IMR-90 (cell line): ENCODE measurements around the gene PPHLN1. TPM values are rescaled to one million over a fixed set of nuclear protein-coding genes. Genes with fewer than 3 reads are reported as not detected.

Experiments
- ATAC-seq: fragments of 200-7000 bp; cut with Tn5 transposase; 2 replicates; pipeline ENCODE4 v1.9.1; 2020; ENCODE audit warnings: low read depth, mild to moderate bottlenecking, moderate library complexity
- BruUV-seq: library from RNA; stranded (reverse); fragments of 400-500 nt; replicated peaks from 2 replicates; lab custom pipeline; 2021; lab: Mats Ljungman, UMichigan
- CTCF ChIA-PET: fragments of 300-600 bp; formaldehyde crosslinking; extraction: SDS; loops from one replicate; lab custom pipeline; 2021; ENCODE audit warnings: antibody characterized with exemption; lab: Yijun Ruan, JAX
- POLR2A ChIA-PET: fragments of 300-600 bp; sonication (Branson Sonifier 250); formaldehyde crosslinking; loops from one replicate; lab custom pipeline; 2022; ENCODE audit warnings: antibody characterized with exemption; ENCODE audit not compliant: unreplicated experiment; lab: Charles Lee
- DNase-seq: peaks from one replicate; pipeline ENCODE4 v3.0.0; 2013
- H2AFZ ChIP-seq: replicated peaks from 2 replicates; pipeline ENCODE3; 2013; ENCODE audit warnings: low read length, mild to moderate bottlenecking; ENCODE audit not compliant: poor library complexity
- H2AK5ac ChIP-seq: 2 replicates; pipeline ENCODE4 v1.6.1; 2013; ENCODE audit warnings: low read depth, low read length, inconsistent platforms
- H2AK9ac ChIP-seq: replicated peaks from 2 replicates; pipeline ENCODE3; 2013; ENCODE audit warnings: mild to moderate bottlenecking, low read depth, low read length, moderate library complexity; ENCODE audit not compliant: poor library complexity
- H2BK120ac ChIP-seq: 2 replicates; pipeline ENCODE4 v1.6.1; 2013; ENCODE audit warnings: low read depth, low read length, inconsistent platforms
- H2BK15ac ChIP-seq: 3 replicates; pipeline ENCODE4 v1.6.1; 2013; ENCODE audit warnings: low read depth, low read length, inconsistent platforms
- H2BK20ac ChIP-seq: 2 replicates; pipeline ENCODE4 v1.6.1; 2013; ENCODE audit warnings: low read depth, mild to moderate bottlenecking, inconsistent platforms, low read length, moderate library complexity
- H2BK5ac ChIP-seq: 2 replicates; pipeline ENCODE4 v1.6.1; 2013; ENCODE audit warnings: mild to moderate bottlenecking, low read depth, low read length, inconsistent platforms; ENCODE audit not compliant: poor library complexity, severe bottlenecking
- H3K14ac ChIP-seq: replicated peaks from 2 replicates; pipeline ENCODE4 v1.6.1; 2013; ENCODE audit warnings: low read depth, low read length, inconsistent platforms
- H3K18ac ChIP-seq: 2 replicates; pipeline ENCODE4 v1.6.1; 2013; ENCODE audit warnings: low read depth, low read length, control low read depth
- H3K23ac ChIP-seq: 2 replicates; pipeline ENCODE4 v1.6.1; 2013; ENCODE audit warnings: low read depth, low read length, inconsistent platforms
- H3K27ac ChIP-seq: 2 replicates; pipeline ENCODE4 v1.5.1; 2013; ENCODE audit warnings: mild to moderate bottlenecking, control low read depth, low read length; ENCODE audit not compliant: insufficient read depth
- H3K27me3 ChIP-seq: 2 replicates; pipeline ENCODE4 v1.6.1; 2013; ENCODE audit warnings: low read length; ENCODE audit not compliant: control insufficient read depth, insufficient read depth
- H3K36me3 ChIP-seq: 2 replicates; pipeline ENCODE4 v1.6.1; 2013; ENCODE audit warnings: low read length, mixed read lengths; ENCODE audit not compliant: control insufficient read depth, insufficient read depth
- H3K4ac ChIP-seq: 2 replicates; pipeline ENCODE4 v1.6.1; 2013; ENCODE audit warnings: low read depth, low read length, inconsistent platforms
- H3K4me1 ChIP-seq: 2 replicates; pipeline ENCODE4 v1.6.1; 2013; ENCODE audit warnings: low read length, mixed read lengths; ENCODE audit not compliant: control insufficient read depth, insufficient read depth
- H3K4me2 ChIP-seq: 2 replicates; pipeline ENCODE4 v1.6.1; 2013; ENCODE audit warnings: low read depth, mild to moderate bottlenecking, control low read depth, low read length, moderate library complexity
- H3K4me3 ChIP-seq: 2 replicates; pipeline ENCODE4 v1.5.1; 2013; ENCODE audit warnings: low read depth, mild to moderate bottlenecking, control low read depth, low read length, moderate library complexity; ENCODE audit not compliant: insufficient read depth
- H3K56ac ChIP-seq: 2 replicates; pipeline ENCODE4 v1.6.1; 2013; ENCODE audit warnings: low read length, inconsistent platforms; ENCODE audit not compliant: insufficient read depth; ENCODE audit errors: extremely low read depth
- H3K79me1 ChIP-seq, 2 experiments: 2 replicates each; pipeline ENCODE4 v1.6.1; 2013; ENCODE audit warnings: low read length in 2 of 2, inconsistent platforms in 1 of 2, low read depth in 1 of 2
- H3K9ac ChIP-seq: 2 replicates; pipeline ENCODE4 v1.6.1; 2013; ENCODE audit warnings: low read depth, low read length, control low read depth
- H3K9me1 ChIP-seq: 2 replicates; pipeline ENCODE4 v1.6.1; 2013; ENCODE audit warnings: low read length, inconsistent platforms; ENCODE audit not compliant: insufficient read depth
- H3K9me3 ChIP-seq: 2 replicates; pipeline ENCODE4 v1.6.1; 2013; ENCODE audit warnings: low read length; ENCODE audit not compliant: control insufficient read depth, insufficient read depth
- H4K20me1 ChIP-seq: 2 replicates; pipeline ENCODE4 v1.6.1; 2013; ENCODE audit warnings: low read length, inconsistent platforms; ENCODE audit not compliant: insufficient read depth
- H4K5ac ChIP-seq: 2 replicates; pipeline ENCODE4 v1.6.1; 2013; ENCODE audit warnings: mild to moderate bottlenecking, low read depth, low read length, control low read depth
- H4K8ac ChIP-seq, 2 experiments: 2 replicates each; pipeline ENCODE4 v1.6.1; 2013; ENCODE audit warnings: low read depth in 2 of 2, low read length in 2 of 2, control low read depth in 1 of 2, inconsistent platforms in 1 of 2
- H4K91ac ChIP-seq: 2 replicates; pipeline ENCODE4 v1.6.1; 2013; ENCODE audit warnings: low read depth, low read length, inconsistent platforms; ENCODE audit not compliant: insufficient read depth
- BHLHE40 ChIP-seq: fragments of 150-350 bp; IDR thresholded peaks from 2 replicates; pipeline ENCODE4 v1.6.1; 2016; ENCODE audit warnings: mild to moderate bottlenecking, low read depth, low read length
- CEBPB ChIP-seq: IDR thresholded peaks from 2 replicates; pipeline ENCODE4 v1.6.1; 2012; ENCODE audit warnings: low read depth, low read length, improper control_type of control experiment
- CHD1 ChIP-seq: IDR thresholded peaks from 2 replicates; pipeline ENCODE4 v1.6.1; 2012; ENCODE audit warnings: low read depth, low read length, improper control_type of control experiment
- FOS ChIP-seq: fragments of 150-350 bp; IDR thresholded peaks from 2 replicates; pipeline ENCODE4 v1.6.1; 2016; ENCODE audit warnings: low read depth, low read length
- MAFK ChIP-seq: IDR thresholded peaks from 2 replicates; pipeline ENCODE4 v1.6.1; 2012; ENCODE audit warnings: low read depth, low read length, improper control_type of control experiment
- MAZ ChIP-seq: IDR thresholded peaks from 2 replicates; pipeline ENCODE4 v1.6.1; 2012; ENCODE audit warnings: low read depth, mild to moderate bottlenecking, low read length, improper control_type of control experiment, moderate library complexity, borderline replicate concordance
- MXI1 ChIP-seq: IDR thresholded peaks from 2 replicates; pipeline ENCODE4 v1.6.1; 2012; ENCODE audit warnings: low read depth, mild to moderate bottlenecking, low read length, moderate library complexity, borderline replicate concordance
- NFE2L2 ChIP-seq: fragments of 150-350 bp; IDR thresholded peaks from 2 replicates; pipeline ENCODE4 v1.6.1; 2016; ENCODE audit warnings: low read depth, mild to moderate bottlenecking, low read length
- POLR2A ChIP-seq: IDR thresholded peaks from 2 replicates; pipeline ENCODE4 v1.6.1; 2012; ENCODE audit warnings: mild to moderate bottlenecking, low read depth, low read length
- RAD21 ChIP-seq: IDR thresholded peaks from 2 replicates; pipeline ENCODE4 v1.6.1; 2012; ENCODE audit warnings: low read length, improper control_type of control experiment
- RCOR1 ChIP-seq: IDR thresholded peaks from 2 replicates; pipeline ENCODE4 v1.6.1; 2012; ENCODE audit warnings: mild to moderate bottlenecking, low read length, improper control_type of control experiment; ENCODE audit not compliant: insufficient replicate concordance
- RFX5 ChIP-seq: IDR thresholded peaks from 2 replicates; pipeline ENCODE4 v1.8.0; 2012; ENCODE audit warnings: low read depth, mild to moderate bottlenecking, low read length, moderate library complexity
- SMC3 ChIP-seq: fragments of 150-350 bp; IDR thresholded peaks from 2 replicates; pipeline ENCODE4 v1.6.1; 2016; ENCODE audit warnings: low read depth, mild to moderate bottlenecking, antibody characterized with exemption, low read length, moderate library complexity
- dilution Hi-C: fragments of 300-500 bp; cut with HindIII; formaldehyde crosslinking; loops from one replicate; pipeline ENCODE4 v1.14.3; 2018; ENCODE audit warnings: low sequenced_read_pairs; ENCODE audit not compliant: unreplicated experiment
- in situ Hi-C: fragments of 300-500 bp; cut with MboI; formaldehyde crosslinking; loops from 3 replicates; pipeline ENCODE4 v1.14.3; 2019; ENCODE audit warnings: low sequenced_read_pairs, inconsistent platforms, mixed read lengths
- intact Hi-C: fragments of 100-400 bp; cut with micrococcal nuclease; formaldehyde crosslinking; loops from 2 replicates; pipeline ENCODE4 v1.10.0; 2022
- polyA plus RNA-seq, 3 experiments: library from polyadenylated mRNA; depleted of rRNA; stranded (reverse); fragments of >200 nt; gene quantifications; 2 replicates each; pipeline ENCODE4 v1.2.3, GENCODE V29; 2012; ENCODE audit warnings: low replicate concordance in 1 of 3
- total RNA-seq: library from RNA; depleted of rRNA; stranded (reverse); fragments of >200 nt; gene quantifications from 2 replicates; pipeline ENCODE4 v1.2.3, GENCODE V29; 2012
- TF ChIP-seq, protein P1 (sequence below): conservative IDR thresholded peaks from 2 replicates; pipeline ENCODE4 v1.5.1; 2012; ENCODE audit warnings: mild to moderate bottlenecking, low read depth, low read length, improper control_type of control experiment
- TF ChIP-seq, protein P2 (sequence below): fragments of 150-350 bp; IDR thresholded peaks from 2 replicates; pipeline ENCODE4 v1.6.1; 2017; ENCODE audit warnings: mild to moderate bottlenecking, antibody characterized with exemption, low read length, low read depth
- TF ChIP-seq, protein P3 (sequence below): fragments of 150-350 bp; IDR thresholded peaks from 2 replicates; pipeline ENCODE4 v1.6.1; 2016; ENCODE audit warnings: low read depth, mild to moderate bottlenecking, low read length, moderate library complexity, borderline replicate concordance

The PPHLN1 gene
- total and polyA plus RNA-seq, 2 of the 4 experiments (the other 2 are of a cell fraction), result 50.7 to 54.3 TPM

DNA sequence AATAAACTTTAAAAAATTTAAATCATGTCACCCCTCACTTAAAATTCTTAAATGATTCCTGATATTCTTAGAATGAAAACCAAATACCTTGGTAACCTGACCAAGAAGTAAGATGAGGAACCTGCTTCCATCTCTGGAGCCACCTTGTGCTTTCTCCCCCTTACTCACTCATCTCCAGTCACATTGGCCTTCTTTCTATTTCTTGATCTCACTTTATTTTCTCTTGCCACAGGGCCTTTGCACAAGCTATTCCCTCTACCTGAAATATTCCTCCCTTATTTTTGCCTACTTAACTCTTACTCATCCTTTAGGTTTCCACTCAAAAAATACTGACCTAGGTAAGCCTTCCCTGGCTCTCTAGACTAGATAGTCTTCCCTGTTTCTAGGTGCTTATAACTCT lies 5.2 kb upstream of the PPHLN1 start:
- H3K27me3 ChIP-seq, result no peaks in the 10 kb centered on the region
- H3K56ac ChIP-seq, result no peak overlapping the region
- H3K4ac ChIP-seq, result no peak overlapping the region
- no peak overlapping the region for H4K91ac ChIP-seq
- H3K9ac ChIP-seq, result no peak overlapping the region
- no peak overlapping the region for H3K27ac ChIP-seq
- no peak overlapping the region for H2AK9ac ChIP-seq
- no peak overlapping the region for H2BK5ac ChIP-seq
- no peak overlapping the region for H4K5ac ChIP-seq
- H3K18ac ChIP-seq, result no peak overlapping the region
- DNase-seq, result no peak
- no peak for ATAC-seq
- H3K36me3 ChIP-seq, result peaks cover 10% of the 10 kb centered on the region
- BruUV-seq, result no TSS peak
- in situ Hi-C loops, result loop anchor here (10.0 kb wide), 1 partner anchor 86 kb away; the partner anchor contains the start of gene YAF2
- H3K9me1 ChIP-seq, result peaks cover 3% of the 10 kb centered on the region; the same call in 1 of the 2 replicates
- H4K20me1 ChIP-seq, result no peaks in the 10 kb centered on the region
- intact Hi-C loops, result no loop called here
- H2AK5ac ChIP-seq, result no peak overlapping the region
- H2BK120ac ChIP-seq, result no peak overlapping the region
- H3K4me1 ChIP-seq, result no peaks in the 10 kb centered on the region
- no peak overlapping the region for H3K23ac ChIP-seq
- no peak overlapping the region for H2AFZ ChIP-seq
- dilution Hi-C loops, result no loop called here
- ChIA-PET CTCF (interaction anchor here (0.7 kb wide), 1 partner anchor 1044 kb away, joined by 3 read pairs; no protein-coding TSS in a partner anchor), POLR2A (no interaction called here)
- no peak overlapping the region for H3K4me2 ChIP-seq
- no peak overlapping the region for H4K8ac ChIP-seq
- peaks cover 11 to 13% of the 10 kb centered on the region in 2 experiments; a peak in 3 of 4 replicates for H3K79me1 ChIP-seq
- no peak overlapping the region for H2BK20ac ChIP-seq
- no peak overlapping the region for H2BK15ac ChIP-seq
- no peak overlapping the region for H3K14ac ChIP-seq
- H3K9me3 ChIP-seq, result no peaks in the 10 kb centered on the region
- TF ChIP-seq MAZ (no peak), RCOR1 (no peak), SMC3 (no peak), NFE2L2 (no peak), RAD21 (no peak), CEBPB (no peak), POLR2A (no peak), CHD1 (no peak), MXI1 (no peak), RFX5 (no peak), MAFK (no peak), BHLHE40 (no peak), FOS (no peak)
- TF ChIP-seq, protein P1, sequence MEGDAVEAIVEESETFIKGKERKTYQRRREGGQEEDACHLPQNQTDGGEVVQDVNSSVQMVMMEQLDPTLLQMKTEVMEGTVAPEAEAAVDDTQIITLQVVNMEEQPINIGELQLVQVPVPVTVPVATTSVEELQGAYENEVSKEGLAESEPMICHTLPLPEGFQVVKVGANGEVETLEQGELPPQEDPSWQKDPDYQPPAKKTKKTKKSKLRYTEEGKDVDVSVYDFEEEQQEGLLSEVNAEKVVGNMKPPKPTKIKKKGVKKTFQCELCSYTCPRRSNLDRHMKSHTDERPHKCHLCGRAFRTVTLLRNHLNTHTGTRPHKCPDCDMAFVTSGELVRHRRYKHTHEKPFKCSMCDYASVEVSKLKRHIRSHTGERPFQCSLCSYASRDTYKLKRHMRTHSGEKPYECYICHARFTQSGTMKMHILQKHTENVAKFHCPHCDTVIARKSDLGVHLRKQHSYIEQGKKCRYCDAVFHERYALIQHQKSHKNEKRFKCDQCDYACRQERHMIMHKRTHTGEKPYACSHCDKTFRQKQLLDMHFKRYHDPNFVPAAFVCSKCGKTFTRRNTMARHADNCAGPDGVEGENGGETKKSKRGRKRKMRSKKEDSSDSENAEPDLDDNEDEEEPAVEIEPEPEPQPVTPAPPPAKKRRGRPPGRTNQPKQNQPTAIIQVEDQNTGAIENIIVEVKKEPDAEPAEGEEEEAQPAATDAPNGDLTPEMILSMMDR, result no peak
- TF ChIP-seq, protein P2, sequence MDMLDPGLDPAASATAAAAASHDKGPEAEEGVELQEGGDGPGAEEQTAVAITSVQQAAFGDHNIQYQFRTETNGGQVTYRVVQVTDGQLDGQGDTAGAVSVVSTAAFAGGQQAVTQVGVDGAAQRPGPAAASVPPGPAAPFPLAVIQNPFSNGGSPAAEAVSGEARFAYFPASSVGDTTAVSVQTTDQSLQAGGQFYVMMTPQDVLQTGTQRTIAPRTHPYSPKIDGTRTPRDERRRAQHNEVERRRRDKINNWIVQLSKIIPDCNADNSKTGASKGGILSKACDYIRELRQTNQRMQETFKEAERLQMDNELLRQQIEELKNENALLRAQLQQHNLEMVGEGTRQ, result no peak
- TF ChIP-seq, protein P3, sequence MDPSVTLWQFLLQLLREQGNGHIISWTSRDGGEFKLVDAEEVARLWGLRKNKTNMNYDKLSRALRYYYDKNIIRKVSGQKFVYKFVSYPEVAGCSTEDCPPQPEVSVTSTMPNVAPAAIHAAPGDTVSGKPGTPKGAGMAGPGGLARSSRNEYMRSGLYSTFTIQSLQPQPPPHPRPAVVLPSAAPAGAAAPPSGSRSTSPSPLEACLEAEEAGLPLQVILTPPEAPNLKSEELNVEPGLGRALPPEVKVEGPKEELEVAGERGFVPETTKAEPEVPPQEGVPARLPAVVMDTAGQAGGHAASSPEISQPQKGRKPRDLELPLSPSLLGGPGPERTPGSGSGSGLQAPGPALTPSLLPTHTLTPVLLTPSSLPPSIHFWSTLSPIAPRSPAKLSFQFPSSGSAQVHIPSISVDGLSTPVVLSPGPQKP, result no peak
- H3K4me3 ChIP-seq, result no peak overlapping the region
